Duodenal mucosa (tissue), 2 donors: ENCODE measurements around the gene SF3A1.
"Not testable (repeated sequence)": the region's sequence is repeated elsewhere in the genome, so short reads cannot be mapped to it uniquely, and the experiment has no call there.

ENCODE experiments used
- H3K27ac ChIP-seq: one replicate; pipeline ENCODE4 v1.7.0; 2013; ENCODE audit warnings: low read depth, low read length
- H3K27me3 ChIP-seq, 2 donors: one replicate each; pipeline ENCODE4 v1.7.0; 2013; ENCODE audit warnings: low read length in 2 of 2, control low read depth in 1 of 2; ENCODE audit not compliant: insufficient read depth in 2 of 2, control insufficient read depth in 1 of 2
- H3K36me3 ChIP-seq, 2 donors: one replicate each; pipeline ENCODE4 v1.7.0; 2013; ENCODE audit warnings: low read length in 2 of 2, control low read depth in 1 of 2; ENCODE audit not compliant: insufficient read depth in 2 of 2, control insufficient read depth in 1 of 2
- H3K4me1 ChIP-seq, 2 donors: one replicate each; pipeline ENCODE4 v1.7.0; 2013; ENCODE audit warnings: low read length in 2 of 2, control low read depth in 1 of 2; ENCODE audit not compliant: insufficient read depth in 2 of 2, control insufficient read depth in 1 of 2
- H3K4me3 ChIP-seq, 2 donors: one replicate each; pipeline ENCODE4 v1.7.0; 2013; ENCODE audit warnings: low read length in 2 of 2, low read depth in 1 of 2
- H3K9ac ChIP-seq, 2 donors: one replicate each; pipeline ENCODE4 v1.7.0; 2013; ENCODE audit warnings: low read length in 2 of 2, low read depth in 1 of 2
- H3K9me3 ChIP-seq, 2 donors: one replicate each; pipeline ENCODE4 v1.7.0; 2013; ENCODE audit warnings: low read length in 2 of 2, control low read depth in 1 of 2; ENCODE audit not compliant: control insufficient read depth in 1 of 2

The SF3A1 gene, protein sequence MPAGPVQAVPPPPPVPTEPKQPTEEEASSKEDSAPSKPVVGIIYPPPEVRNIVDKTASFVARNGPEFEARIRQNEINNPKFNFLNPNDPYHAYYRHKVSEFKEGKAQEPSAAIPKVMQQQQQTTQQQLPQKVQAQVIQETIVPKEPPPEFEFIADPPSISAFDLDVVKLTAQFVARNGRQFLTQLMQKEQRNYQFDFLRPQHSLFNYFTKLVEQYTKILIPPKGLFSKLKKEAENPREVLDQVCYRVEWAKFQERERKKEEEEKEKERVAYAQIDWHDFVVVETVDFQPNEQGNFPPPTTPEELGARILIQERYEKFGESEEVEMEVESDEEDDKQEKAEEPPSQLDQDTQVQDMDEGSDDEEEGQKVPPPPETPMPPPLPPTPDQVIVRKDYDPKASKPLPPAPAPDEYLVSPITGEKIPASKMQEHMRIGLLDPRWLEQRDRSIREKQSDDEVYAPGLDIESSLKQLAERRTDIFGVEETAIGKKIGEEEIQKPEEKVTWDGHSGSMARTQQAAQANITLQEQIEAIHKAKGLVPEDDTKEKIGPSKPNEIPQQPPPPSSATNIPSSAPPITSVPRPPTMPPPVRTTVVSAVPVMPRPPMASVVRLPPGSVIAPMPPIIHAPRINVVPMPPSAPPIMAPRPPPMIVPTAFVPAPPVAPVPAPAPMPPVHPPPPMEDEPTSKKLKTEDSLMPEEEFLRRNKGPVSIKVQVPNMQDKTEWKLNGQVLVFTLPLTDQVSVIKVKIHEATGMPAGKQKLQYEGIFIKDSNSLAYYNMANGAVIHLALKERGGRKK

GRCh38 chr22:30356449-30357235 is at the start of gene SF3A1, which contains the start of gene CCDC157:
Gene SF3A1 (minus strand): TSS chr22:30356894. CDS start chr22:30356792, 102 bp downstream.
Gene CCDC157 (plus strand): TSS chr22:30357007. CDS start chr22:30366001, 8,994 bp downstream.
- peaks cover 23 to 29% of the 10 kb centered on the region in 2 donors for H3K4me1 ChIP-seq
- H3K9me3 ChIP-seq, result no peaks in the 10 kb centered on the region
- H3K9ac ChIP-seq, result peak within 1 kb of the TSS; percentile 89 to 96
- peak within 1 kb of the TSS; percentile 98 for H3K27ac ChIP-seq
- peak within 1 kb of the TSS; percentile 95 to 96 for H3K4me3 ChIP-seq
- peaks cover 13 to 19% of the 10 kb centered on the region in 2 donors for H3K36me3 ChIP-seq
- H3K27me3 ChIP-seq, result no peaks in the 10 kb centered on the region

GRCh38 chr22:30406400-30406799 is 49.7 kb upstream of the SF3A1 start:
- Histone ChIP-seq H3K9me3 (no peaks in the 10 kb centered on the region), H3K36me3 (peaks cover 8 to 43% of the 10 kb centered on the region in 2 donors)

GRCh38 chr22:30405731-30406130 is 49.0 kb upstream of the SF3A1 start:
- Histone ChIP-seq H3K27ac (no peak overlapping the region), H3K9ac (no peak overlapping the region), H3K27me3 (no peaks in the 10 kb centered on the region), H3K4me1 (peaks cover 12 to 21% of the 10 kb centered on the region in 2 donors), H3K4me3 (no peak overlapping the region), H3K36me3 (peaks cover 8 to 38% of the 10 kb centered on the region in 2 donors), H3K9me3 (no peaks in the 10 kb centered on the region)

More at GRCh38 chr22:30406400-30406799, 49.7 kb upstream of the SF3A1 start:
- no peaks in the 10 kb centered on the region for H3K27me3 ChIP-seq
- H3K4me1 ChIP-seq, result peaks cover 12 to 21% of the 10 kb centered on the region in 2 donors
- no peak overlapping the region for H3K9ac ChIP-seq
- H3K4me3 ChIP-seq, result no peak overlapping the region
- no peak overlapping the region for H3K27ac ChIP-seq

DNA sequence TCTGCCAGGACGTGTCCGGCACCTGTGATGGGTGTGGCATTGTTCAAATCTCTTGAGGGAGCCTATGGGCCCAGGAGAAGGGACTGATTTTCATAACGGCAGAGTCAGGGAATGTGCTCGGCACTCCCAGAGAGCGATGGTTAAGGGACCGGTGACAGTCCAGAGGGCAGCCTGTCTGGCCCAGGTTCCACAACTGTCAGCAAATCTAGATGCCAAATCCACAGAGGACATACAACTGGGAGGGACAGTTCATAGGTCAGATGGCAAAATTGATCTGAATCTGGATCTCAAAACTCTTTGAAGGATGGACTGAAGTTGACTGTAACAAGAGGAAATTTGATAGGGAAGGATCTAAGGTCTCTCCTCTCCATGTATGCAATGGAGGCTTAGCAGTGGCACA is 47.6 kb upstream of the SF3A1 start:
- peaks cover 12 to 21% of the 10 kb centered on the region in 2 donors for H3K4me1 ChIP-seq
- no peaks in the 10 kb centered on the region for H3K9me3 ChIP-seq
- no peak overlapping the region for H3K9ac ChIP-seq
- H3K4me3 ChIP-seq, result no peak overlapping the region
- peaks cover 8 to 27% of the 10 kb centered on the region in 2 donors for H3K36me3 ChIP-seq
- no peak overlapping the region for H3K27ac ChIP-seq
- no peaks in the 10 kb centered on the region for H3K27me3 ChIP-seq

DNA sequence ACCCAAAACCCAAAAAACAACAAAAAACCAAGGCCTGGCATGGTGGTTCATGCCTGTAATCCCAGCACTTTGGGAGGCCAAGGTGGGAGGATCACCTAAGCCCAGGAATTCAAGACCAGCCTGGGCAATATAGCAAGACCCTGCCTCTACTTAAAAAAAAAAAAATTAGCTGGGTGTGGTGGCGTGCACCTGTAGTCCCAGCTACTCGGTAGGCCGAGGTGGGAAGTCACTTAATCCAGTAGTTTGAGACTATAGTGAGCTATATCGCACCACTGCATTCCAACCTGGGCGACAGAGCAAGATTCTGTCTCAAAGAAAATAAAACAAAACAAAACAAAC is 46.0 kb upstream of the SF3A1 start:
- not testable (repeated sequence) for H3K9ac ChIP-seq, H3K27ac ChIP-seq, H3K4me3 ChIP-seq

GRCh38 chr22:30402028-30402765 is 45.5 kb upstream of the SF3A1 start:
- peaks cover 0 to 7% of the 10 kb centered on the region in 2 donors for H3K27me3 ChIP-seq
- no peak overlapping the region for H3K27ac ChIP-seq
- H3K36me3 ChIP-seq, result peaks cover 0 to 13% of the 10 kb centered on the region in 2 donors
- no peak overlapping the region for H3K9ac ChIP-seq
- H3K4me1 ChIP-seq, result peaks cover 20 to 32% of the 10 kb centered on the region in 2 donors
- H3K9me3 ChIP-seq, result no peaks in the 10 kb centered on the region
- no peak overlapping the region for H3K4me3 ChIP-seq

More for the DNA sequence above, 46.0 kb upstream of the SF3A1 start:
- not testable (repeated sequence) for H3K9me3 ChIP-seq, H3K27me3 ChIP-seq
- peaks cover 20 to 29% of the 10 kb centered on the region in 2 donors for H3K4me1 ChIP-seq
- H3K36me3 ChIP-seq, result peaks cover 0 to 16% of the 10 kb centered on the region in 2 donors

DNA sequence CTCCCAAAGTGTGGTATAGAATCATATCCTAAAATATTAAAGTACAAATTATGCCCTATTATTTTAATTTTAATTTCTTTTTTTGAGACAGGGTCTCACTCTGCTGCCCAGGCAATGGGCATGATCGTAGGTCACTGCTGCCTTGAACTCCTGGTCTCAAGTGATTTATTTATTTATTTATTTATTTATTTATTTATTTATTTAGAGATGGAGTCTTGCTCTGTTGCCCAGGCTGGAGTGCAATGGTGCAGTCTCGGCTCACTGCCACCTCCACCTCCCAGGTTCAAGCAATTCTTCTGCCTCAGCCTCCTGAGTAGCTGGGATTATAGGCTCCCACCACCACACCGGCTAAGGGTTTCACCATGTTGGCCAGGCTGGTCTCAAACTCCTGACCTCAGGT is 44.3 kb upstream of the SF3A1 start:
- H3K9ac ChIP-seq, H3K27me3 ChIP-seq, H3K36me3 ChIP-seq, H3K27ac ChIP-seq, H3K9me3 ChIP-seq, H3K4me3 ChIP-seq: not testable (repeated sequence)
- peaks cover 28 to 37% of the 10 kb centered on the region in 2 donors for H3K4me1 ChIP-seq

DNA sequence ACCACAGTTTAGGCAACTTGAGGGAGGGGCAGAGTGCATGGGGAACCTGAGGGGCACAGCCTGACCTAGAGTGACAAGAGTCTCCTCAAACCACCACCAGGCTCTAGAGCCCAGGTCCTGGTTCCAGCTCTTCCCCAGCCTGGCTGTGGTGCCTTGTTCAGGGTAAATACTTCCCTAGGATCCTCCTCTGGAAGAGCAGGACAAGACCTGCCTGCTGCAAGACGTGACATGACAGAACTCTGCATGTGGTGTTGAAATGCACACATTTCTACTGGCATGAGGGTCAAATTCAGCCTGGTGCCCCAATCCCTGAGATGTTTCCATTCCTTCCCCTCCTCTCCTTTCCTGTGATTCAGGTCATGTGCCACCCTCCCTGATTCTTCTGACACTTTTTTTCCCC is 43.5 kb upstream of the SF3A1 start:
- no peak overlapping the region for H3K9ac ChIP-seq
- H3K9me3 ChIP-seq, result no peaks in the 10 kb centered on the region
- peaks cover 0 to 7% of the 10 kb centered on the region in 2 donors for H3K27me3 ChIP-seq
- H3K4me3 ChIP-seq, result no peak overlapping the region
- peaks cover 0 to 1% of the 10 kb centered on the region in 2 donors for H3K36me3 ChIP-seq
- H3K4me1 ChIP-seq, result peaks cover 32 to 35% of the 10 kb centered on the region in 2 donors
- H3K27ac ChIP-seq, result no peak overlapping the region

DNA sequence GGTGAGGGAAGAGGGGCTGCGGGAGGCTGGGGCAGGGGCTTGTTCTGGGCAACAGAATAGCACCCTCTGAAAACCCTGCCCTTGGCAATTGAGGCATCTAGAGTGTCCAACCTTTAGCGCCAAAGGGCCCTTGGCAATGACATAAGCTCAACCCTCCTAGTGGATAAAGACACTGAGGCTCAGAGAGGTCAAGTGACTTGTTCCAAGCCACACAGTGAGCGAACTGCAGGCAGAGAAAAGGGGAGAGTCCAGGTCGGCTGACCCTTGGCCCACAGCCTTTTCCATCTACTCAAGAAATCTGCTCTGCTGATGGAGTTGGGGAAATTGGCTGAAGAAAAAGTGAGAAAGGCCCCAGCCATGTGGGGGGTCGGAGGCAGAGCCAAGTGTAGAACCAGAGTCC is 43.0 kb upstream of the SF3A1 start:
- H3K9ac ChIP-seq, result no peak overlapping the region
- no peak overlapping the region for H3K4me3 ChIP-seq
- peaks cover 0 to 7% of the 10 kb centered on the region in 2 donors for H3K27me3 ChIP-seq
- H3K9me3 ChIP-seq, result no peaks in the 10 kb centered on the region
- no peaks in the 10 kb centered on the region for H3K36me3 ChIP-seq
- H3K27ac ChIP-seq, result no peak overlapping the region
- peaks cover 32 to 33% of the 10 kb centered on the region in 2 donors for H3K4me1 ChIP-seq
